ENCODE measurements around the gene TTYH1. TPM values are rescaled to one million over a fixed set of nuclear protein-coding genes. Genes with fewer than 3 reads are reported as not detected.

TTYH1 gene
- total RNA-seq, 6 donors from 2014 or later = not detected

GRCh38 chr19:54484451-54484850 is 69.2 kb downstream of the TTYH1 start:
- H3K27ac ChIP-seq = no peak overlapping the region
- H3K27me3 ChIP-seq = no peaks in the 10 kb centered on the region
- WGBS, 2 donors = 75 to 81% methylated on average over 10 of the region's 10 CpGs
- H3K4me3 ChIP-seq = no peak overlapping the region
- no peak for ATAC-seq (ENCODE audit: low FRiP score in 2 of 2)
- H3K9me3 ChIP-seq = no peaks in the 10 kb centered on the region
- DNase-seq = no peak
- no peaks in the 10 kb centered on the region for H3K36me3 ChIP-seq
- TF ChIP-seq EP300 (IDR thresholded peaks at IDR 0.05) (no peak), POLR2AphosphoS5 (IDR thresholded peaks at IDR 0.05) (no peak), CTCF (IDR thresholded peaks at IDR 0.05) (no peak), POLR2A (IDR thresholded peaks at IDR 0.05) (no peak)
- peaks cover 0 to 6% (median 0%) of the 10 kb centered on the region in 4 donors for H3K4me1 ChIP-seq

GRCh38 chr19:54485851-54486250 is 70.6 kb downstream of the TTYH1 start:
- no peak for TF ChIP-seq POLR2AphosphoS5 (IDR thresholded peaks at IDR 0.05)
- no peak for TF ChIP-seq EP300 (IDR thresholded peaks at IDR 0.05)
- no peak for TF ChIP-seq POLR2A (IDR thresholded peaks at IDR 0.05)
- TF ChIP-seq CTCF (IDR thresholded peaks at IDR 0.05) = no peak
- no peak for DNase-seq
- H3K9me3 ChIP-seq = no peaks in the 10 kb centered on the region
- no peak for ATAC-seq (ENCODE audit: low FRiP score in 2 of 2)
- no peak overlapping the region for H3K4me3 ChIP-seq
- H3K27me3 ChIP-seq = no peaks in the 10 kb centered on the region
- no peak overlapping the region for H3K27ac ChIP-seq
- 62 to 65% methylated on average over 5 of the region's 5 CpGs for WGBS, 2 donors
- H3K4me1 ChIP-seq = peaks cover 0 to 6% (median 0%) of the 10 kb centered on the region in 4 donors
- no peaks in the 10 kb centered on the region for H3K36me3 ChIP-seq

Small RNAs within 50 kb of the gene (small RNA-seq; reads per million reads assigned to genes)
- 0 reads per million in 4 donors for gene AC245884.3

Other genes starting within 250 kb of the TTYH1 start
- 100 to 1,000 TPM in 1 of 6 donors, 10 to 100 TPM in 5; 35.7 to 116 (median 48.5) TPM for gene TMC4, start 242.3 kb upstream of the TTYH1 start, total RNA-seq
- gene MBOAT7, start 225.9 kb upstream of the TTYH1 start, total RNA-seq = 100 to 1,000 TPM in 1 of 6 donors, 10 to 100 TPM in 5; 43.7 to 121 (median 75.4) TPM
- 10 to 100 TPM; 43.2 to 78.4 (median 49.7) TPM for gene TSEN34, start 224.2 kb upstream of the TTYH1 start, total RNA-seq
- 1,000 to 10,000 TPM in 5 of 6 donors, 100 to 1,000 TPM in 1; 985 to 1,704 (median 1,208) TPM for gene RPS9, start 214.6 kb upstream of the TTYH1 start, total RNA-seq
- 100 to 1,000 TPM in 1 of 6 donors, 10 to 100 TPM in 5; 43.4 to 106 (median 70.7) TPM for gene LILRB3, start 192.5 kb upstream of the TTYH1 start, total RNA-seq
- gene LILRA6, start 172.7 kb upstream of the TTYH1 start, total RNA-seq = 10 to 100 TPM in 3 of 6 donors, 1 to 10 TPM in 3; 4.0 to 38.3 (median 15.2) TPM
- 10 to 100 TPM in 2 of 6 donors, 1 to 10 TPM in 4; 5.1 to 54.5 (median 10.0) TPM for gene LILRB5, start 158.2 kb upstream of the TTYH1 start, total RNA-seq
- gene LILRB2, start 134.4 kb upstream of the TTYH1 start, total RNA-seq = 10 to 100 TPM; 11.2 to 37.0 (median 22.7) TPM
- gene LILRA5, start 102.3 kb upstream of the TTYH1 start, total RNA-seq = 10 to 100 TPM in 3 of 6 donors, 1 to 10 TPM in 3; 3.1 to 34.9 (median 20.3) TPM
- gene LILRA4, start 76.3 kb upstream of the TTYH1 start, total RNA-seq = 1 to 10 TPM in 3 of 6 donors, not detected in 3; 1.0 to 5.0 (median 1.7) TPM
- gene LAIR1, start 50.5 kb upstream of the TTYH1 start, total RNA-seq = 100 to 1,000 TPM in 3 of 6 donors, 10 to 100 TPM in 3; 46.5 to 228 (median 111) TPM
- 1,000 to 10,000 TPM in 1 of 6 donors, 100 to 1,000 TPM in 4, 10 to 100 TPM in 1; 72.2 to 1,027 (median 188) TPM for gene LENG8, start 33.7 kb downstream of the TTYH1 start, total RNA-seq
- 10 to 100 TPM in 2 of 6 donors, 1 to 10 TPM in 4; 3.3 to 12.6 (median 9.1) TPM for gene LENG9, start 48.3 kb downstream of the TTYH1 start, total RNA-seq
- gene CDC42EP5, start 57.8 kb downstream of the TTYH1 start, total RNA-seq = 10 to 100 TPM; 11.1 to 40.4 (median 20.6) TPM
- not detected for gene LAIR2, start 87.4 kb downstream of the TTYH1 start, total RNA-seq
- 10 to 100 TPM in 2 of 6 donors, 1 to 10 TPM in 2, under 1 TPM in 2; 0.78 to 38.4 (median 7.6) TPM for gene LILRA2, start 158.3 kb downstream of the TTYH1 start, total RNA-seq
- gene LILRA1, start 178.2 kb downstream of the TTYH1 start, total RNA-seq = 10 to 100 TPM in 1 of 6 donors, 1 to 10 TPM in 3, under 1 TPM in 2; 0.69 to 14.5 (median 4.0) TPM
- gene LILRB1, start 215.0 kb downstream of the TTYH1 start, total RNA-seq = 10 to 100 TPM in 4 of 6 donors, 1 to 10 TPM in 2; 4.0 to 47.1 (median 16.7) TPM
- gene LILRB4, start 247.5 kb downstream of the TTYH1 start, total RNA-seq = 10 to 100 TPM in 4 of 6 donors, 1 to 10 TPM in 2; 3.8 to 55.5 (median 24.9) TPM

All from upper lobe of left lung (tissue), 6 donors.